GM12892 (cell line): ENCODE data around the gene RBP7.

Source experiments
- POLR2A ChIP-seq: IDR thresholded peaks from 2 replicates; pipeline ENCODE4 v1.6.1; 2011; ENCODE audit warnings: low read depth, low read length, control low read depth
- POLR2AphosphoS5 ChIP-seq: IDR thresholded peaks from 2 replicates; pipeline ENCODE4 v1.6.1; 2011; ENCODE audit warnings: low read depth, low read length, control low read depth

- no peak for TF ChIP-seq POLR2AphosphoS5
- no peak for TF ChIP-seq POLR2A
These were observed 55.3 kb downstream of the RBP7 start for GRCh38 chr1:10052347-10052746.
